Natural killer cell (primary cell): ENCODE results near the gene RPS16. TPM values are rescaled to one million over a fixed set of nuclear protein-coding genes. Genes with fewer than 3 reads are reported as not detected.

ENCODE experiments used
- ATAC-seq, 3 donors: fragments of 150-1000 bp in 2 of 3; fragments of 200-7000 bp in 1 of 3; cut with Tn5 transposase; 1 replicate in 1 of 3; 2 replicates in 2 of 3; pipeline ENCODE4 v1.10.0; 2021; ENCODE audit warnings: mild to moderate bottlenecking in 2 of 3, moderate library complexity in 2 of 3
- DNase-seq, 2 donors: peaks; one replicate each; pipeline versions ENCODE4 v3.0.0 to v3.0.0-alpha.2; 2013 to 2021; ENCODE audit warnings: mixed read lengths in 1 of 2
- H3K27ac ChIP-seq: one replicate; pipeline ENCODE4 v1.5.1; 2013; ENCODE audit warnings: mild to moderate bottlenecking, low read length
- H3K27me3 ChIP-seq: one replicate; pipeline ENCODE4 v1.6.1; 2013; ENCODE audit warnings: low read length; ENCODE audit not compliant: control insufficient read depth, insufficient read depth
- H3K36me3 ChIP-seq: one replicate; pipeline ENCODE4 v1.6.1; 2013; ENCODE audit warnings: low read length; ENCODE audit not compliant: control insufficient read depth, insufficient read depth
- H3K4me1 ChIP-seq: one replicate; pipeline ENCODE4 v1.6.1; 2013; ENCODE audit warnings: low read length; ENCODE audit not compliant: control insufficient read depth, insufficient read depth
- H3K4me3 ChIP-seq: one replicate; pipeline ENCODE4 v1.5.1; 2013; ENCODE audit warnings: low read length
- H3K9me3 ChIP-seq: one replicate; pipeline ENCODE4 v1.6.1; 2013; ENCODE audit warnings: low read length; ENCODE audit not compliant: control insufficient read depth, insufficient read depth
- H3K27ac Mint-ChIP-seq, 2 donors: one replicate each; pipeline ENCODE4 v1.8.0; 2022; ENCODE audit warnings: mild to moderate bottlenecking in 2 of 2, mixed read lengths in 2 of 2, moderate library complexity in 1 of 2
- H3K27me3 Mint-ChIP-seq, 2 donors: one replicate each; pipeline ENCODE4 v1.8.0; 2022; ENCODE audit warnings: low read depth in 2 of 2, mixed read lengths in 2 of 2
- H3K36me3 Mint-ChIP-seq: one replicate; pipeline ENCODE4 v1.8.0; 2022; ENCODE audit warnings: mixed read lengths
- H3K4me1 Mint-ChIP-seq, 2 donors: one replicate each; pipeline ENCODE4 v1.8.0; 2022; ENCODE audit warnings: mixed read lengths in 2 of 2
- H3K4me3 Mint-ChIP-seq: one replicate; pipeline ENCODE4 v1.8.0; 2022; ENCODE audit warnings: mild to moderate bottlenecking, moderate library complexity, mixed read lengths
- H3K9me3 Mint-ChIP-seq, 2 donors: one replicate each; pipeline ENCODE4 v1.8.0; 2022; ENCODE audit warnings: mixed read lengths in 2 of 2
- WGBS: methylation state at CpG from one replicate; pipeline ENCODE4 v1.1.7; 2013; ENCODE audit warnings: missing lambda C conversion rate; ENCODE audit not compliant: insufficient coverage; 5-methylcytosine and 5-hydroxymethylcytosine counted together
- intact Hi-C: fragments of 100-400 bp; cut with micrococcal nuclease; formaldehyde crosslinking; loops from one replicate; pipeline ENCODE4 v1.14.2; 2022
- total RNA-seq, 4 donors: library from RNA; stranded (reverse); fragments of 120-200 nt in 1 of 4; gene quantifications; one replicate each; pipeline versions ENCODE4 v1.2.3 to v1.2.4, GENCODE V29; 2013 to 2022
- TF ChIP-seq, protein P1 (sequence below): fragments of 200-600 bp; IDR thresholded peaks from one replicate; pipeline ENCODE4 v1.8.0; 2022; ENCODE audit warnings: antibody characterized with exemption

RPS16 gene
- total RNA-seq, 3 donors from 2014 or later (not counting 1 experiment from before 2014, with no cell fraction given) = 1,227 to 1,543 (median 1,399) TPM

- Mint-ChIP-seq H3K36me3 (peaks cover 7% of the 10 kb centered on the region), H3K9me3 (no peaks in the 10 kb centered on the region), H3K4me1 (peaks cover 53 to 63% of the 10 kb centered on the region in 2 donors), H3K27me3 (no peaks in the 10 kb centered on the region), H3K27ac (peak overlapping the region; percentile 96 to 97), H3K4me3 (peak overlapping the region; percentile 97)
- Histone ChIP-seq H3K9me3 (no peaks in the 10 kb centered on the region), H3K27me3 (no peaks in the 10 kb centered on the region), H3K4me1 (peaks cover 46% of the 10 kb centered on the region), H3K36me3 (peaks cover 16% of the 10 kb centered on the region), H3K4me3 (peak overlapping the region; percentile 70), H3K27ac (peak overlapping the region; percentile 82)
- WGBS = 0% methylated on average over 24 of the region's 24 CpGs
- TF ChIP-seq, protein P1, sequence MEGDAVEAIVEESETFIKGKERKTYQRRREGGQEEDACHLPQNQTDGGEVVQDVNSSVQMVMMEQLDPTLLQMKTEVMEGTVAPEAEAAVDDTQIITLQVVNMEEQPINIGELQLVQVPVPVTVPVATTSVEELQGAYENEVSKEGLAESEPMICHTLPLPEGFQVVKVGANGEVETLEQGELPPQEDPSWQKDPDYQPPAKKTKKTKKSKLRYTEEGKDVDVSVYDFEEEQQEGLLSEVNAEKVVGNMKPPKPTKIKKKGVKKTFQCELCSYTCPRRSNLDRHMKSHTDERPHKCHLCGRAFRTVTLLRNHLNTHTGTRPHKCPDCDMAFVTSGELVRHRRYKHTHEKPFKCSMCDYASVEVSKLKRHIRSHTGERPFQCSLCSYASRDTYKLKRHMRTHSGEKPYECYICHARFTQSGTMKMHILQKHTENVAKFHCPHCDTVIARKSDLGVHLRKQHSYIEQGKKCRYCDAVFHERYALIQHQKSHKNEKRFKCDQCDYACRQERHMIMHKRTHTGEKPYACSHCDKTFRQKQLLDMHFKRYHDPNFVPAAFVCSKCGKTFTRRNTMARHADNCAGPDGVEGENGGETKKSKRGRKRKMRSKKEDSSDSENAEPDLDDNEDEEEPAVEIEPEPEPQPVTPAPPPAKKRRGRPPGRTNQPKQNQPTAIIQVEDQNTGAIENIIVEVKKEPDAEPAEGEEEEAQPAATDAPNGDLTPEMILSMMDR = peak; percentile 14
- intact Hi-C loops = loop anchor here (1.0 to 5.0 kb wide), 5 partner anchors 12 to 119 kb away; partner anchors contain the start of genes EID2B, RPS16, SAMD4B and SUPT5H
- DNase-seq = peak in 1 of 2 donors; percentile 61
- ATAC-seq = no peak
These were observed 22.9 kb downstream of the RPS16 start for GRCh38 chr19:39412867-39413271.

DNA sequence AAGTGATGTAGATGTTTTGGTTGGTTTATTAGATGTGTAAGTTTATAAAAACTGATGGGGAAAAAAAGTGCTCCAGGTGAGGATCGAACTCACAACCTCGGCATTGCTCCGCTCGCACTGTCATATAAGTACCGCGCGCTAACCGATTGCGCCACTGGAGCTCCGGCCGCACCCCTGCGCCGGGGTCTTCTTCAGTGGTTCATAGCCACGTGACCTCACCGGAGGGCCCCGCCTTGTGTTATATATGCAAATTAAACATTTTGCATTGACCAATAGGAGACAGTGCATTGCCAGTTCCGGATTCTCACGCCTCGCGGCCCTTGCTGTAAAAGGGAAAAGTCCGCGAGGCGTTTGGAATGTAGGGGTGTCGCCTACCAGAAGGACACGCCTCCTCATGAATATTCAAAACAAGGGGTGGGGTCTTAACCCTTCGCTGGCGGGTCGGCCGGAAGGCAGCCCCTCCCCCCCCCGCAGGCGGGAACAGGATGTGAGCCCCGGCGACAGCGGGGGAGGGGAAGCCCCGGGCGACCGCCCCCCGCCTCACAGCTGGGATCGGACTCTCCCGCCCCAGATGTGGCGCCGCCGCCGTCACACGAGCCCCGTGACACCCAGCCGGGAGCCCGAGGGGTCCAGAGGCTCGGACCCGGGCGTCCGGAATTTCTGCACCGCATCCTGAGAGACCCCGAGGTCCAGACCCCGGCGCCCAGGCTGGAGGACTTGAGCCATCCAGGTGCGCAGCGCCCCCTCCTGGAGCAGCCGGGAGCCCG lies 23.5 kb downstream of the RPS16 start, which contains the start of gene PLEKHG2:
TSS of gene PLEKHG2 (plus strand) at position 570 of the 767 bp plus-strand sequence. CDS start 1,418 bp downstream, outside the sequence.
- Histone ChIP-seq H3K36me3 (peaks cover 20% of the 10 kb centered on the region), H3K27me3 (no peaks in the 10 kb centered on the region), H3K27ac (peak within 1 kb of the TSS; percentile 96), H3K4me1 (peaks cover 47% of the 10 kb centered on the region), H3K4me3 (peak within 1 kb of the TSS; percentile 70), H3K9me3 (no peaks in the 10 kb centered on the region)
- under 1% methylated on average over 60 of the region's 60 CpGs for WGBS
- intact Hi-C loops = loop anchor here (1.0 to 5.0 kb wide), 5 partner anchors 11 to 120 kb away; partner anchors contain the start of genes EID2B, RPS16, SAMD4B and SUPT5H
- H3K27me3 Mint-ChIP-seq = no peaks in the 10 kb centered on the region
- TF ChIP-seq, protein P1 = peak; percentile 86
- peak within 1 kb of the TSS; percentile 96 to 97 for H3K27ac Mint-ChIP-seq
- ATAC-seq (peak; percentile 54 to 80 (median 57)), DNase-seq (peak; percentile 98)
- H3K4me1 Mint-ChIP-seq = peaks cover 55 to 66% of the 10 kb centered on the region in 2 donors
- H3K36me3 Mint-ChIP-seq = peaks cover 7% of the 10 kb centered on the region
- H3K9me3 Mint-ChIP-seq = no peaks in the 10 kb centered on the region
- peak within 1 kb of the TSS; percentile 97 for H3K4me3 Mint-ChIP-seq

DNA sequence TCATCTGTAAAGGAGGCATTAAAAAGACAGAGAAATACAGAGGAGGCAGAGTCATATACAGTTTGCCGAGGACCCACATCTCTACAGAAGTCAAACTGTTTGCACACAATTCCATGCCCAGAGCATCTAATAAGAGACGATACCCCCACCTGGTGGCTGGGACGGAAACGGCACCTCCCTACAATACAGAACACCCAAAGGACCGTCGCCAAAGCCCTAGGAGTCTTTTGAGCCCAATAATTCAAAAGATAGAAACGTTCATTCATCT lies 24.0 kb downstream of the RPS16 start:
- peak overlapping the region; percentile 97 for H3K4me3 Mint-ChIP-seq
- Histone ChIP-seq H3K4me1 (peaks cover 47% of the 10 kb centered on the region), H3K4me3 (peak overlapping the region; percentile 70), H3K27me3 (no peaks in the 10 kb centered on the region), H3K9me3 (no peaks in the 10 kb centered on the region), H3K36me3 (peaks cover 20% of the 10 kb centered on the region), H3K27ac (peak overlapping the region; percentile 96)
- TF ChIP-seq, protein P1 = peak; percentile 68
- no peaks in the 10 kb centered on the region for H3K27me3 Mint-ChIP-seq
- H3K36me3 Mint-ChIP-seq = peaks cover 7% of the 10 kb centered on the region
- peak overlapping the region; percentile 96 to 97 for H3K27ac Mint-ChIP-seq
- intact Hi-C loops = loop anchor here (1.0 to 5.0 kb wide), 7 partner anchors 10 to 287 kb away; partner anchors contain the start of genes EID2B, PAK4, RPS16 and SAMD4B
- no peaks in the 10 kb centered on the region for H3K9me3 Mint-ChIP-seq
- WGBS = 0% methylated on average over 4 of the region's 7 CpGs
- peaks cover 55 to 71% of the 10 kb centered on the region in 2 donors for H3K4me1 Mint-ChIP-seq
- DNase-seq = peak; percentile 88 to 96
- peak; percentile 37 to 67 (median 45) for ATAC-seq
